OCI-LY1 (cell line): ENCODE data around the gene HIVEP2.

ENCODE experiments used
- CTCF ChIP-seq: fragments of 200-600 bp; sonication (generic), shearing (Covaris generic); IDR thresholded peaks from 2 replicates; pipeline ENCODE4 v1.5.1; 2017; ENCODE audit warnings: mild to moderate bottlenecking, antibody characterized with exemption, low read length, moderate library complexity, mixed read lengths
- EZH2 ChIP-seq: fragments of 200-600 bp; sonication (generic), shearing (Covaris generic); IDR thresholded peaks from 2 replicates; pipeline ENCODE4 v1.8.0; 2017; ENCODE audit warnings: borderline replicate concordance, mixed run types, mild to moderate bottlenecking, antibody characterized with exemption, low read length, moderate library complexity, mixed read lengths

DNA sequence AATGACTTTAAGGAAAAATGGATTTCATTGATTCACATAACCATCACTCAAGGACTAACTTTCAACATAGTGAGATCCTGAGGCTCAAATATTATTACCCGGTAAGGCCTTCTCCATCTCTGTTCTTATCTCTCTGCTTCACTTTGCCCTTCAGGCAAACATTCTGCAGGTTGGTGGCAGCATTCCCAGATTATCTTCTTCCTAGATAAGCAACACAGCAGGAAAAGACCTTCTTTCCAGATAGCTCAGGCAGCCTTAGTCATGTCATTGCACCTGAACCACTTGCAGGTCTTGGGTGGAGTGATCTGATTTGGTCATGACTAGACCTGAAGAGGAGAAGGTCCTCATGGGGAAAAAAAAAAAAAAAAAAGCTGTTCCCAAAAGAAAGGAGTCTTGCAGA is 5.3 kb upstream of the HIVEP2 start:
- TF ChIP-seq EZH2 (no peak), CTCF (no peak)
